Ovary (tissue), 3 donors: ENCODE data around the gene OTULINL.

Experiments used
- EP300 ChIP-seq: sonication (generic); formaldehyde crosslinking; IDR thresholded peaks from one replicate; pipeline ENCODE4 v1.6.1; 2017; ENCODE audit warnings: antibody characterized with exemption
- POLR2A ChIP-seq: fragments of 450-650 bp; IDR thresholded peaks from one replicate; pipeline ENCODE4 v1.6.1; 2017; ENCODE audit warnings: antibody characterized with exemption, mild to moderate bottlenecking, moderate library complexity
- TF ChIP-seq, protein P1 (sequence below), 3 donors: fragments of 450-650 bp in 2 of 3; fragments of 200-600 bp in 1 of 3; IDR thresholded peaks; one replicate each; pipeline versions ENCODE4 v1.5.1 to v1.8.0; 2016 to 2022; ENCODE audit warnings: antibody characterized with exemption in 3 of 3, mild to moderate bottlenecking in 1 of 3
- donor health status: DM: no; HTN: no; CAD: no.

DNA sequence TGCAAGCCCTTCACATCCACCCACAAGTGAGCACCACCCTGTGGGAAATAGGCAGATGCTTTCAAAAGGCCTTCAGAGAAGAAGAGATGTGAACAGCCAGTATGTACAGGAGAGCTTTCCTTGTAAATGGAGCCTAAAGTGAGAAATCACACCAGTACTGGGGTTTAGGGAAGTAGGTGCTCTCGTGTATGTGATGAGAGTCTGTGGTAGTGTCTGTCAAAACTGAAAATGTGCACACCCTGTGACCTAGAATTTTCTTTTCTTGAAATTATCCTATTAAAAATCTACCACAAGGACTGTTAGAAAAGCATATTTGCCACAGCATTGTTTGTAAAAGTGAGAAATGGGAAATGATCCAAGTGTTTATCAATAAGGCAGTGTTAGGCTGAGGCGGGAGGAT is 16.6 kb downstream of the OTULINL start:
- TF ChIP-seq, protein P1, sequence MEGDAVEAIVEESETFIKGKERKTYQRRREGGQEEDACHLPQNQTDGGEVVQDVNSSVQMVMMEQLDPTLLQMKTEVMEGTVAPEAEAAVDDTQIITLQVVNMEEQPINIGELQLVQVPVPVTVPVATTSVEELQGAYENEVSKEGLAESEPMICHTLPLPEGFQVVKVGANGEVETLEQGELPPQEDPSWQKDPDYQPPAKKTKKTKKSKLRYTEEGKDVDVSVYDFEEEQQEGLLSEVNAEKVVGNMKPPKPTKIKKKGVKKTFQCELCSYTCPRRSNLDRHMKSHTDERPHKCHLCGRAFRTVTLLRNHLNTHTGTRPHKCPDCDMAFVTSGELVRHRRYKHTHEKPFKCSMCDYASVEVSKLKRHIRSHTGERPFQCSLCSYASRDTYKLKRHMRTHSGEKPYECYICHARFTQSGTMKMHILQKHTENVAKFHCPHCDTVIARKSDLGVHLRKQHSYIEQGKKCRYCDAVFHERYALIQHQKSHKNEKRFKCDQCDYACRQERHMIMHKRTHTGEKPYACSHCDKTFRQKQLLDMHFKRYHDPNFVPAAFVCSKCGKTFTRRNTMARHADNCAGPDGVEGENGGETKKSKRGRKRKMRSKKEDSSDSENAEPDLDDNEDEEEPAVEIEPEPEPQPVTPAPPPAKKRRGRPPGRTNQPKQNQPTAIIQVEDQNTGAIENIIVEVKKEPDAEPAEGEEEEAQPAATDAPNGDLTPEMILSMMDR (IDR thresholded peaks at IDR 0.05), result no peak
- TF ChIP-seq POLR2A, result no peak
- TF ChIP-seq EP300, result no peak
